Adipose tissue (tissue), 3 donors: Measurements from ENCODE around the gene PHF21A. TPM values are rescaled to one million over a fixed set of nuclear protein-coding genes. Genes with fewer than 3 reads are reported as not detected.

ENCODE experiments used
- H3K27ac ChIP-seq: one replicate; pipeline ENCODE4 v1.5.1; 2013; ENCODE audit warnings: low read depth, low read length
- WGBS, 3 donors: extraction: QIAGEN DNeasy Blood & Tissue Kit; methylation state at CpG; one replicate each; pipeline ENCODE4 v1.1.7; 2013; 5-methylcytosine and 5-hydroxymethylcytosine counted together
- polyA plus RNA-seq, 3 donors: library from polyadenylated mRNA; stranded (reverse); fragments of 200-250 nt; gene quantifications; one replicate each; pipeline ENCODE4 v1.2.3, GENCODE V29; 2013
- donor health status: healthy with polysubstance abuse.
- donor health status: Bipolar disorder and iron deficiency.
- donor health status: healthy.

The PHF21A gene
- polyA plus RNA-seq, 3 donors = 6.5 to 29.5 (median 14.0) TPM

DNA sequence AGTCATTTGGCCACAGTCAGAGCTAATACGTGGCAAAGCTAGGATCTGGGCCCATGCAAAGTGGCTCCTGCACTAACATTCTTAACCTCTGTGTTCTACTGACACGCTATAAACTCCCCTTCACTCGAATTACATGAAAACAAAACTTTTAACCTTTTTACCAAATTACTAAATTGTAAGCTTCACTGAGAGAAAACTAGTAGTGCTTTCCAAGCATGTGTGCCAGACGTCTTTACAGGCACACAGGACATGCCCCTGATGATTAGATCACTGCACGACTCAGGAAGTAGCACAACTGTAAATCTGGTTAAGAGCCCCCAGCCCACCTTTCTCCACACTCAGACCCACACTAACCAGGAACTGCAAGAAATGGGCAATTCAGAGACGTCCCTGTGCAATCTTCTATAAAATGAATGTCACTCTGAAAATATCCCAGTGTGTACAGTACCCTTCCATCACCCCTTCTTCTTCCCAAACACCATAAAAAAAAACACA is 16.1 kb downstream of the PHF21A start:
- WGBS, 3 donors = 37 to 68% (median 38%) methylated on average over 6 of the region's 6 CpGs
- H3K27ac ChIP-seq = no peak overlapping the region

DNA sequence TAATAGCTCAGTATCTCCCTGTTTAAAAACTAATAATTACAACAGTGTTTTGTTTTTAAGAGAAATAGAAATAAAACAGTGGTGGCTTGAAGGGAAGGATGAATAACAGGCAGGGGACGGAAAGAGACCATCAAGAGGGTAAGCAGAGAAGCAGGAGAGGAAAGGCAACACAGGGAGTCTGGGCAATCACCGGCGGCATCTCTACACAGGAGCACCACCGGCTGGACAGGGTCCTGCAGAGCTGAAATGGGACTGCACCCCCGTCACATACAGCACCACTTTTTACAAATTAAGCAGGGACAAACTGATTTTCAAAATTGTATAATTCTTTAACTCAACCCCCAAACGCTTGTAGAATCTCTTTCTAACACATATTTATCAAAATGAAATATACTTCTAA is 18.4 kb downstream of the PHF21A start:
- WGBS, 3 donors = 91 to 95% (median 94%) methylated on average over 6 of the region's 6 CpGs

DNA sequence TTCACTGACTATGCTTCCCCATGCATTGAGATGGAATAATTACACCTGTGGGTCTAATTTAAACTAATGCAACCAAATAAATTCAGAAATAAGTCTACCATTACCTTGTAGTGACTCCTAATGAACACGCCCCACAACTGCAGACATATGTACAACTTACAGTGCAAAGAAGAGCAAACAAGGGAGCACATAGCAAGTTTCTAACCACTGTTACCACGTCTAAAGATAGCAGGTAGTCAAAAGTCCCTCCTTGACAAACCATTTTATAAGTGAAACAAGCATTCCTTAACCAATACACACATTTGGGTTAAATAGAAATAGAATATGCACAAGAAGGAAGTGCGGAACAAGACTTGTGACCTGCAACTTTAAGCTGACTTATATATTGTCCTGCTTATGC is 20.6 kb downstream of the PHF21A start:
- 78 to 84% (median 83%) methylated on average over 3 of the region's 3 CpGs for WGBS, 3 donors
- H3K27ac ChIP-seq = no peak overlapping the region

More for the DNA sequence above, 18.4 kb downstream of the PHF21A start:
- H3K27ac ChIP-seq = no peak overlapping the region

DNA sequence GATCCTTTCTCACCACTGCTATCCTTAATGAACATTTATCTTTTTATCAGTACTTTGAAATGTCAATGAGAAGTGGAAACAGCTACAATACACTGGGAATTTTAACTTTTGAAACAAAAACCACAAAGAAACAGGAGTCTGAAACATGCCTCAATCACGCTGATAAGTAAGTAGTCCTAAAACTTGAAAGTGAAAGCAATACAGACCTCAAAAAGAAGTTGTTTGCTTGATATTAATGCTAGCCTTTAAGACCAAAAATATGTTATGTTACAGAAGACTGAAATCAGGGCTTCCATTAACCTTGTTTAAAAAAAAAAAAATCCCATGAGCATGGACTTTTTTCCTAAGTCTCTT is 21.3 kb downstream of the PHF21A start:
- H3K27ac ChIP-seq = no peak overlapping the region
- WGBS, 3 donors = 3 to 30% (median 5%) methylated on average over 1 of the region's 1 CpG

DNA sequence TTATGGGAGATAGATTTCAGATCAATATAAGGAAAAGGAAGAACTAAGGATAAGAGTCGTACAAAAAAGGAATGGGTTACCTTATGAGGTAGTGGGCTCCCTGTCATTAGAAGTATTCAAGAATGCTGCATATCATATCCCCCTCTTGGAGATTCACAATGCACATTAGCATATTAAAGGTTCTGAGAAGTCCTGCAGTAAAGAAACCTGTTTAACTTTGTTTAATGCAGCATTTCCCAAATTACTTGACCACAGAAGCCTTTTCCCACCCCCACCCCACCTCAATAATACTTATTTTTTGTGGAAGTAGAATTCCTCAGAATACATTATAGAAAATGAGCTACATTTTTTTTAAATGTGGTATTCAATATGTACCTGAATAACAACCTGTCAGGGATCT is 30.9 kb downstream of the PHF21A start:
- 86 to 97% (median 96%) methylated on average over 1 of the region's 1 CpG for WGBS, 3 donors
- no peak overlapping the region for H3K27ac ChIP-seq

DNA sequence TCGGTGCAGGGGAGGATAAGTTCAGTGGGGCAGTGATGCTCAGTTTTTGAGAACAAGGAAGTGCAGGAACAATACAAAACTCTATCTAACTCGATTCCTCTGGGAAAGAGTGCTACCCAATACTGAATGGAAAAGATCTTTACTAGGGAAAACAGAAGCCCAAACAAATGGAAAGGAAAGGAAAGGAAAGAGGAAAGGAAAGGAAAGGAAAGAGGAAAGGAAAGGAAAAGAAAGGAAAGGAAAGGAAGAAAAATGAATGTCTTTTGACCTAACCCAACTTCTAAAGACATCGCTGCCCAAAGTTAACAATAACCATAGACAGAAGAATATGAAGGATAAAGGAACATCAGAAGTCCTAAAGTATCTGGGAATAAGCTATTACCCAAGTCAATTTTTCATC is 41.6 kb downstream of the PHF21A start:
- H3K27ac ChIP-seq = no peak overlapping the region
- WGBS, 3 donors = 84 to 96% (median 88%) methylated on average over 3 of the region's 3 CpGs

DNA sequence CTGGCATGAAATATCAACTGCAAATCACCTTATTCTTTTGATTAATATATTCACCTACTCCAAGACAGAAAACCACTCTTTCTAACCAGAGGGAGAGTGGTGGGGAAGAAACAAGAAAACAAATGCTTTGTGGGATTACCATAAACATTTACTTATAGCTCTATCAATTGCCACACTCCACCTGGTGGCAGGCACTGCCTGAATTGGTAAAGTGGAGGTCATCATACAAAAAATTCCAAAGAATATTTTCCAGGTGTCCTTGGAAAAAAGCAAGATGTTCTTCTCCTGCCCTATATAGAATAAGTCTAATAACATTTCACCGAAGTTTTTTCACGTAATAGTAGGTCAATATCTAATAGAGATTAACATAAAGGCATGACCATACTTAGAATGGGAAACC is 45.3 kb downstream of the PHF21A start:
- H3K27ac ChIP-seq = no peak overlapping the region
- 90 to 97% (median 93%) methylated on average over 2 of the region's 2 CpGs for WGBS, 3 donors

DNA sequence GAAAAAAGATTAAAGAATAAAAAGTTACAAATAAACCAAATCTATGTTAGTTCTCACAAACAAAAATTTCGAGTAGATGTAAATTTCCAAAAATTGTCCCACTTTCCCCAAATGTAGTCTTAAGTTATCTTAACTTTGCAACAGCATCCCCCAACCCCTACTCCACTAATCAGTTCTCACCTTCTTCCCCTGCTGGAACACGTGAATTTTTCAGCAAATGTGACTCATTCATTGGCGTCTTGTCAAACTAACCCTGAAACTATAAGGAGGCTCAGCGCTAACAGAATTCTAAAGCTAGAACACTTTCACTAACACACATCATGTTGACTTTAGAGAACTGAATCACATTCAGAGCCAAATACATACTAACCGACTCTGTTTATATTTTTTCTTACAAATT is 46.1 kb downstream of the PHF21A start:
- 56 to 62% (median 60%) methylated on average over 5 of the region's 5 CpGs for WGBS, 3 donors
- H3K27ac ChIP-seq = no peak overlapping the region

DNA sequence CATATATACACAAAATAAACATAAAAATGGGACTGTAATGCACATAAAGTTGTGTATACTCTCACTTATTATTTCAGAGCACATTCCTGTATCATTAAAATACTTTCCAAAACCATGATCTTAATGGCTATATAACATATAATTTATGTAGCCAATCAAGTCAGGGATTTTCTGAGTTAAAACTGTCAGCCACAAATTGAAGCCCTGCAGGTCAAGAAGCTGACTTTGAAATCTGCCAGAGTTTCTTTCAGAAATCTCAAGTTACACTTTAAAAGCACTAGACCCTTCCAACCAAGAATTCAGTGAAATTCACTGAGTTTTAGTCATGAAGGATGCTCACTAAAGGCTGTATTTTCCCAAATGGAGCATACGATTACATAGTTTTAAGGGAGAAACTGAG is 47.6 kb downstream of the PHF21A start:
- 90 to 100% (median 98%) methylated on average over 1 of the region's 1 CpG for WGBS, 3 donors

DNA sequence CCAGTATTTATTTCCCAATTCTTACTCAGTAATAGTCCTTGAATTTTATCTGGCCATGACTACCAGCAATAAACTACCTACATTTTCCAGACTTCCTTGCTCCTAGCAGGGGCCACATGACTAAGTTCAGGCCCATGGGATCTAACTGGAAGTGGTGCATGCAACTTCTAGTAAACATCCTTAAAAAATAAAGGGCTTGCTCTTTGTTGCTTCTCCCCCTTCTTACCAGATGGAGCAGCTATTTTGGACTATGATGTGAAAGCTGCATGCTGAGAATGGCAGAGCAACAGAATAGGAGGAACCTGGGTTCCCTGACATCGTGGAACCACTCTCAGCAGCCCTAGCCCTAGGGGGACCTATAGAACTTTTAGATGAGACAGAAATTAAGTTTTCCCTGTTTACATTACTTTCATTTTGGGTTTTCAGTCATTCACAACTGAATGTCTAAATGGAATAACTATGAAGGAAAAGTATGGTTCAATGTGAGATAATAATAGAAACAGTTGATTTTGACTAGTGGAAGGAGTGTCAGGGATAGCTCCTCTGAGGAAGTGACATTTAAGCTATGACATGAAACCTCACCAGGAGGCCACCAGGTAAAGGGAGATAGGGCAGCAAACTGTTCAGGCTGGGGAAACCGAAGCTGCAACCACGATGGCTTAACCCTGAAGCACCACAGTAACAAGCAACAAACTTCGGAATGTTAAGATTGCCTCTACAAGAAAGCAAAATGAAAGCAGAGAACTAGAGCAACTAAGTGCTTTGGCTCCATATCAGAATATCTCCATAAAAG is 48.9 kb downstream of the PHF21A start:
- 53 to 73% (median 55%) methylated on average over 4 of the region's 4 CpGs for WGBS, 3 donors
- H3K27ac ChIP-seq = no peak overlapping the region

More for the DNA sequence above, 47.6 kb downstream of the PHF21A start:
- H3K27ac ChIP-seq = no peak overlapping the region

DNA sequence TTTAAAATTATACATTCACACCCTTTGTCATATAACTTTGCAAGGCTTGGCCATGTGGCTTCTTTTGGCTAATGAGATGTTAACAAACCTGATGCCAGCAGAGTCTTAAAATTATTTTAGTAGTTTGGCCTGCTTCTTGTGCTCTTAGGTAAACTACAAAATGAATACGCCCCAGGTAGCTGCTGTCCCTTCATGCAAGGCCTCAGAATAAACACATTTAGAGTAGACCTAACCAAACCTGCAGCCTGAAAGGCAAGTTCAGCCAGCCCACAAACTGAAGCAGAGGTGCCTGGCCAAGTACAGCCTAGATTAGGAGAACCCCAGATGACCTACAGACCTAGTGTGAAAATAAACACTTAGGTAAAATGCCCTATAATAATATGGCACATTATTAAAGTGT is 50.2 kb downstream of the PHF21A start:
- H3K27ac ChIP-seq = no peak overlapping the region
- 84 to 98% (median 90%) methylated on average over 1 of the region's 1 CpG for WGBS, 3 donors

DNA sequence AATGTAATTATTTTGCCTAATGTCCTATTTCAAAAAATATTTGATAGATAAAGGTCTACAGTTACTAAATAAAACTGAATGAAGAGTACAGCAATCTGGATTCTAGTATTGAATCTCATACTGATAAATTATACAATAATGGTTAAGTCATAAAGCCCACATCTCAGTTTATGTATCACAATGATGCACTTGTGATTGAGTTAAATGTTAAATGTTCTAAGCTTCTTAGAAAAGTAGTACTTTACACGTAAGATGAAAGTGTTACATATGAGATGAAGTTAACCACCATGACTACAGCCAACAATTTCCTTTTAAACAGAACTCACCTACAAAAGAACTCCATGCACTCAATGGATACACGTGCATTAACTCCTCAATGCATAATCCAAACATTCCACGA is 51.7 kb downstream of the PHF21A start:
- 89 to 97% (median 93%) methylated on average over 3 of the region's 3 CpGs for WGBS, 3 donors
- no peak overlapping the region for H3K27ac ChIP-seq

DNA sequence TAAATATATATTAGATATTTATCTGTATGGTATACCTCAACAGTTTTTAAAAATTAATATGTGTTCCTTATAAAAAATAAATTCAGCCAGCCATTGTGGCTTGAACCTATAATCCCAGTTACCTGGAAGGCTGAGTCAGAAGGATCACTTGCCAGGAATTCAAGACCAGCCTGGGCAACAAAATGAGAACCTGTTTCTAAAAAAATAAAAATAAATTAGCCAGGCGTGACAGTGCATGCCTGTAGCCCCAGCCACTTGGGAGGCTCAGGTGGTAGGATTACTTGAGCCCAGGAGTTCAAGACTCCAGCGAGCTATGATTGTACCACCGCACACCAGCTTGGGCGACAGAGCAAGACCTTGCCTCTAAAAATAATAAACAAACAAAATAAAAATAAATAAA is 54.9 kb downstream of the PHF21A start:
- WGBS, 3 donors = 96 to 99% (median 96%) methylated on average over 4 of the region's 4 CpGs
- no peak overlapping the region for H3K27ac ChIP-seq

DNA sequence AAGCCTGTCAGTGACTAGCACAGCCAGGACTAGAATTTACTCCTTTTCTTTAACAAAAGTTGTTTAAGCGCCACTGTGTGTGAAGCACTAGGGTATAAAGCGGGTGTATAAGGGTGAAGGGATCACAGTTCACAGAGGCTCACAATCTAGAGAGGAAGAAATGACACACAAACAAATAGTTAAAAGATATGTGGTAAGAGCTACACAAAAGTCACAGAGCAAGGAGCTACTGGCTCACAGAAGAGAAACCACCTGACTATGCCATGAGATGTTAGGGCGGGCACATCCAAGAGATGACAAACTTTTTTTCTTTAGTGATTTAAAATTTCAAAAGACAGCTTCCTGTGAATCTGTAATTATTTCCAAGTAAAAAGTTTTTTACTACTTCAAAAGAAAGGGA is 55.6 kb downstream of the PHF21A start:
- H3K27ac ChIP-seq = no peak overlapping the region
- WGBS, 3 donors = 95 to 98% (median 96%) methylated on average over 3 of the region's 3 CpGs

DNA sequence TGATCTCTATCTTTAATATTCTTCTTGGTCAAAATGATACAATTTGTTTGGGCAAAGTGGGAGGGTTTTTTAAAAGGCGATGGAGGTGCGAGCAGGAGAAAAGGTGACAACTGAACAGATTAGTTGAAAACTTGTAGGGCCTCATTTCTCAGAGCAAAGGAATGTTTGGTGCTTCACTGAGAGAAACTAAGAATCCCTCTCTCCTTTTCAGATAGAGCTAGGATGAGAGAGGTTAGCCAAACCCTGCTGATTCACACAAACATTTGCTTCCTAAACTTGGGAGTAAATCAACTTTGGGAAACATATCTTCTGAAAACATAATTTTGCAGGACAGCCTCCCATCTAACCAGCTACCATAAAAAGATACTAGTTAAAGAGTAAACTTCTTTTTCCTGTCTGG is 57.0 kb downstream of the PHF21A start:
- H3K27ac ChIP-seq = no peak overlapping the region
- WGBS, 3 donors = 83 to 91% (median 87%) methylated on average over 2 of the region's 2 CpGs

DNA sequence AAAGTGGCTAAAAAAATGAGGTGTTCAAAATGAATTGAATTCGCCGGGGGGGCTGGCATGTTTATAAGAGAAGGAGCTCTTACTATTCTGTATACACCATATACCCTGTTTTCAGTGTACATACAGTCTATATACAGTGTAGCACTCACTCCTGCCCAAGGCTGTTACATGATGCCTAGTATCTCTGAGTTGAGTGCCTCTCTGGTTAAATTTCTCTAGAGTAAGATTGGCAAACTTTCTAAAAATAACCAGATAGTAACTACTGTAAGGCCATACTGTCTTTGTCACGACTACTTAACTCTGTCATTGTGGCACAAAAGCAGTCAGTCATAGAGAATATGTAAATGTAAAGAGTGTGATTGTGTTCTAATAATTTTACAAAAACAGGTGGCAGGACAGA is 58.1 kb downstream of the PHF21A start:
- WGBS, 3 donors = 87 to 97% (median 93%) methylated on average over 3 of the region's 3 CpGs
- H3K27ac ChIP-seq = no peak overlapping the region

DNA sequence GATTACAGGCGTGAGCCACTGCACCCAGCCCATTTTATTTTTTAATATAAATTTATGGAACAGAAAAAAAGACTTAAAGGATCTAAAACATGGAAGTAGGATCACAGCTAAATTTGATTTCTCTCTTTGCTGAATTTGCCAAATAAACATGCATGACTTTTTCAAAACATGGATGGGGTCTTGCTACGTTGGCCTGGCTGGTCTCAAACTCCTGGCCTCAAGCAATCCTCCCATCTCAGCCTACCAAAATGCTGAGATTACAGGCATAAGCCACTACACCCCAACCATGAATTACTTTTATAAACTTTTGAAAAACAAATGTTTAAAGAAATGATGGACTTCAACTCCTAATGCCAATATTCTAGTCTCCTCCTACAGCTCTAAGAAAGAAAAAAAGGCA is 61.2 kb downstream of the PHF21A start:
- no peak overlapping the region for H3K27ac ChIP-seq
- WGBS, 3 donors = 96 to 100% (median 100%) methylated on average over 2 of the region's 2 CpGs

DNA sequence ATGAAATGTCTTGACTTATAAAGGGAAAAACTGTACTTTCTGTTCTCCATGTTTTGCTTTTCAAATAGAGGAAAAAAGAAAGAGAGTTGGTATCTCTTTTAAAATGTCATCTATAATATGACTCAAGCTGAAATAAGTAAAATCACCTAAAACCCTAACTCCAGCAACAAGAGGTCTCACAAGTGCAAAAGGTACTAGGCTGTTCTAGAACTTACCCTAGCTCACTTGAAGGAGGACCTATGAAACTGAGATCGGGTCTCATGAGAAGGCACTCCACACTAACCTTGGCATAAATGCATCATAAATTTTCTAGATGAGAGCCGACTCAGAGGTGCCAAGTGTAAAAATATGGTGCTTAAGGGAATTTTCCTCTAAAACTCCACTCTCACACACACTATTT is 63.8 kb downstream of the PHF21A start:
- 63 to 77% (median 73%) methylated on average over 2 of the region's 2 CpGs for WGBS, 3 donors
- no peak overlapping the region for H3K27ac ChIP-seq

DNA sequence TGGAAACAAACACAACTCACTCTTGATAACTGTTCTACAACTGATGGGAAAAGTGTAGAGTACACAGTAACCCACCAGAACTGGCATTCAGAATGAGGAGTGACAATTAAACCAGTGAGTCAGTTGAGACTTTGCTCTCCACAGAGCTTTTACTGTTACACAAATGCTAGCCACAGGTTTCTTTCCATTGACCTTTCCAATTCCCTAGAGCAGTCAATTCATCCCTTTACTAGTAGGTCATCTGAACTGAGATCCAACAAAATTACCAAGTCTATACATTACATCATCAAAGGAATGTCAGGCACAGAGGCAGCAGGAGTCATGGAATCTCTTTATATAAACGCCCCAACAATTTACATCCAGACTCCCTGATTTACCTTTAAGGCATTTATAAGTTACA is 65.9 kb downstream of the PHF21A start:
- no peak overlapping the region for H3K27ac ChIP-seq
- 84 to 89% (median 88%) methylated on average over 1 of the region's 1 CpG for WGBS, 3 donors

DNA sequence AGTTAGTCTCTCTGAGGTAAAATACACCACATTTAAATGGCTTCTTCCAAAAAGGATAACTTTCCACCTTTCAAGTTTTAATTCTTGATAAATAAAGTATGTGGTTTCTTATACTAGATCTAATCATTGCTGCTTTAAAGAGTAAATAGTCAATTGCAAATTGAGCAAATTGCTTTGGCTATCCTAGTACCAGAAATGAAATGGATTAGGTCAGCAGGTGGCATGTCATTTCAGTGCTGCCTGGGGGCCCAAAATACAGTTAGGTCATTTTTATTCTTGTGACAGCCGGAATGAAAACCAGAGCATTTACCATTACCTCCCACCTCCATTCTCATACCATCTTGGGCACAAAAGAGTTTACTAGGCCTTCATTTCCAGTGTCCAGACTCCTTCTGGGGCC is 70.2 kb downstream of the PHF21A start:
- 93 to 100% (median 100%) methylated on average over 1 of the region's 1 CpG for WGBS, 3 donors
- H3K27ac ChIP-seq = no peak overlapping the region
